Naive B cell (primary cell): Measurements from ENCODE around the gene DNMT1. TPM values are rescaled to one million over a fixed set of nuclear protein-coding genes. Genes with fewer than 3 reads are reported as not detected.

Experiments used
- ATAC-seq, 2 donors: fragments of 150-1000 bp; cut with Tn5 transposase; 2 replicates each; pipeline ENCODE4 v1.10.0; 2021; ENCODE audit warnings: low read depth in 2 of 2, mild to moderate bottlenecking in 2 of 2, moderate library complexity in 2 of 2
- DNase-seq: peaks from one replicate; pipeline ENCODE4 v3.0.0; 2022
- H3K27ac Mint-ChIP-seq, 6 donors: one replicate each; pipeline ENCODE4 v1.8.0; 2020 to 2022; ENCODE audit warnings: mild to moderate bottlenecking in 6 of 6, mixed read lengths in 6 of 6, moderate library complexity in 5 of 6, inconsistent platforms in 2 of 6
- H3K27me3 Mint-ChIP-seq, 3 donors: one replicate each; pipeline ENCODE4 v1.8.0; 2021 to 2022; ENCODE audit warnings: mixed read lengths in 3 of 3, mild to moderate bottlenecking in 1 of 3
- H3K36me3 Mint-ChIP-seq, 2 donors: one replicate each; pipeline ENCODE4 v1.8.0; 2020 to 2022; ENCODE audit warnings: mixed read lengths in 2 of 2, inconsistent platforms in 1 of 2, mild to moderate bottlenecking in 1 of 2
- H3K4me1 Mint-ChIP-seq, 3 donors: one replicate each; pipeline ENCODE4 v1.8.0; 2020 to 2022; ENCODE audit warnings: mixed read lengths in 3 of 3, inconsistent platforms in 1 of 3, mild to moderate bottlenecking in 1 of 3, moderate library complexity in 1 of 3
- H3K4me3 Mint-ChIP-seq, 8 donors: one replicate each; pipeline ENCODE4 v1.8.0; 2020 to 2022; ENCODE audit warnings: mild to moderate bottlenecking in 8 of 8, mixed read lengths in 8 of 8, moderate library complexity in 8 of 8, inconsistent platforms in 2 of 8
- H3K9me3 Mint-ChIP-seq, 7 donors: one replicate each; pipeline ENCODE4 v1.8.0; 2020 to 2022; ENCODE audit warnings: mixed read lengths in 7 of 7, mild to moderate bottlenecking in 5 of 7, inconsistent platforms in 2 of 7, moderate library complexity in 1 of 7
- polyA plus RNA-seq, 6 donors: library from polyadenylated mRNA; unstranded; fragments of 300-500 nt; fragmentation: Illumina TruSeq; gene quantifications; one replicate each; pipeline ENCODE4 v1.2.3, GENCODE V29; 2021; ENCODE audit warnings: low read depth in 6 of 6

DNMT1 gene
- polyA plus RNA-seq, 6 donors from 2014 or later = 13.9 to 56.7 (median 31.3) TPM

DNA sequence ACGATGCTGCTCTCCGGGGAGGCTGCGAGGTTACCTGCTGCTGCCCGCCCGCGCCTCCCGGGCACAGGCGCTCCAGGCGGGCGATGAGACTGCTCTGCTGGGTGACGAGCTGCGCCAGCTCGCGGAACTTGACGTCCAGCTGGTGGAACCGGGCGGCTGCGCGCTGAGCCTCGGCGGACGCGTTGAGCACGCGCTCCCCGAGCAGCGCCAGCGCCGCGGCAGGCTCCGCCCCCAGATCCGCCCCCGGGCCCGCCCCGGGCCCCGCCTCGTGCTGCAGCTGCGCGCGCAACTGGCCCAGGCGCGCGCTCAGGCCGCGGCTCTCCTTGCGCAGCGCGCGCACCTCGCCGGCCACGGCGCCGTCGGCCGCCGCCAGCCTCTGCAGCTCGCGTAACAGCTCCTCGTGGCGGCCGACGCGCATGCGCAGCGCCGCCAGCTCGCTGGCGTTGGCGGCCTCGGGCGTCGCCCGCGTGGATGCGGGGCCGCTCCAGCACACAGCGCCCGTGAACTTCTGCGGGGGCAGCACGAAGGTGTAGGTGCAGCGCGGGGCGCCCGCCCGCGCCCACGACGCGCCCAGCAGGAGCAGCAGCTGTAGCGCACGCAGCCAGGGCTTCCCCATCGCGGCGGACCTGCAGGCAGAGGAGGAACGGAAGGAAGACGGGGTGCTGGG lies 98.7 kb downstream of the DNMT1 start:
- H3K27ac Mint-ChIP-seq = peak overlapping the region in 3 of 6 donors; percentile 57 to 74 (median 73)
- H3K27me3 Mint-ChIP-seq = no peaks in the 10 kb centered on the region
- peak overlapping the region; percentile 35 to 78 (median 68) for H3K4me3 Mint-ChIP-seq
- ATAC-seq (peak; percentile 86 to 87), DNase-seq (peak; percentile 85)
- H3K36me3 Mint-ChIP-seq = peaks cover 6 to 25% of the 10 kb centered on the region in 2 donors
- H3K4me1 Mint-ChIP-seq = peaks cover 32 to 44% (median 33%) of the 10 kb centered on the region in 3 donors
- no peaks in the 10 kb centered on the region for H3K9me3 Mint-ChIP-seq

DNA sequence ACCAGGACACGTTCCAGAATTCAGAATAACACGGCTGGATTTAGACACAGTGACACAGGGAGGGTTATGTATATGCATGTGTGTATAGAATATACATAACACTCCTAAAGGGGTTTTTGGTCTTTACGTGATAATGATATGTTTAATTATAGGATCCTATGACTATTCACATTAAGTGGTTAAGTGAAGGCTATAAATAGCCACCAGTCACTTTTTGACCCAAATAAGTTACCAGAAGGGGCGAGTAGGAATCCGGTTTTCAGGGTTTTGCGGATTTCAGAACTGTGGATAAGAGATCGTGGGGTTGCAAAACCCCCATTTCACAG lies 99.2 kb downstream of the DNMT1 start:
- DNase-seq (no peak), ATAC-seq (no peak)
- H3K9me3 Mint-ChIP-seq = no peaks in the 10 kb centered on the region
- H3K27ac Mint-ChIP-seq = peak overlapping the region in 3 of 6 donors; percentile 62 to 74 (median 73)
- H3K36me3 Mint-ChIP-seq = peaks cover 6 to 25% of the 10 kb centered on the region in 2 donors
- H3K4me1 Mint-ChIP-seq = peaks cover 31 to 39% (median 31%) of the 10 kb centered on the region in 3 donors
- peak overlapping the region in 5 of 8 donors; percentile 33 to 78 (median 56) for H3K4me3 Mint-ChIP-seq
- no peaks in the 10 kb centered on the region for H3K27me3 Mint-ChIP-seq

DNA sequence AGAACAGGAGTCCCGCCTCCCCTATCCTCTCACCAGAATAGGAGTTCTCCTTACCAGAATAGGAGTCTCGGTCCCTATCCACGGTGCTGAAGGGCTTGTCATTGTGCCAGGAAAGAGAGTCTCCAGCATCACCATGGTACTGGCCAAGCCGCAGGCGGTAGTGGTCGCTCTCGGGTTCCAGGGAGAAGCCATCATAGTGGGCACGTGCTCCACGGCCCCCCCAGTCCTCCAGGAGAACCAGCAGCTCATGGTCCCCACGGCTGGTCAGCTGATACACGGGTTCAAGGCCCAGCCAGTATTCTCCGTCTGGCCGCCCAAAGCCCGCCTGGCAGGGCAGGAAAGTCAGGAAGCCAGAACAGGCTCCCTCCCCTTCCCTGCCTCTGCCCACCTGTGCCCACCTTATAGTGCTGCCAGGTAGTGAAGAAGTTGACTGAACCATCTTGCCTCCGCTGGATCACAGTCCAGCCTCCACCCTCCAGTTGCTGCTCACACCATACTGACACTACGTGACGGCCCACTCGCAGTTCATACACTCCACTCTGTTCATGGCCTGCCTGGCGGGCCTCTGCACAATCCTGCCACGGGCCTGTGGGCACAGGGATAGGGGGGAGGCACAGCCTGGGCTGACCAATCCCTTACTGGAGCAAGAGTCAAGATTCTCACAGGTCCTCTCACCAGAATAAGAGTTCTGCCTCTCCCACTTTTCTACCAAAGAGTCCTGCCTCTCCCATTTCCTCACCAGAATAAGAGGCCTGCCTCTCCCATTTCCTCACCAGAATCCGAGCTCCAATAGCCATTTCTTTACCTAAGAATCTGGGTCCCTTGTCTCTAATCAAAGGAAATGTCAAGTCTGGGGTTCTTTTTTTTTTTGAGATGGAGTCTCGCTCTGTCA lies 101.2 kb downstream of the DNMT1 start:
- peak overlapping the region in 1 of 8 donors; percentile 24 for H3K4me3 Mint-ChIP-seq
- peaks cover 0 to 2% (median 0%) of the 10 kb centered on the region in 7 donors for H3K9me3 Mint-ChIP-seq
- H3K36me3 Mint-ChIP-seq = peaks cover 11 to 25% of the 10 kb centered on the region in 2 donors

DNA sequence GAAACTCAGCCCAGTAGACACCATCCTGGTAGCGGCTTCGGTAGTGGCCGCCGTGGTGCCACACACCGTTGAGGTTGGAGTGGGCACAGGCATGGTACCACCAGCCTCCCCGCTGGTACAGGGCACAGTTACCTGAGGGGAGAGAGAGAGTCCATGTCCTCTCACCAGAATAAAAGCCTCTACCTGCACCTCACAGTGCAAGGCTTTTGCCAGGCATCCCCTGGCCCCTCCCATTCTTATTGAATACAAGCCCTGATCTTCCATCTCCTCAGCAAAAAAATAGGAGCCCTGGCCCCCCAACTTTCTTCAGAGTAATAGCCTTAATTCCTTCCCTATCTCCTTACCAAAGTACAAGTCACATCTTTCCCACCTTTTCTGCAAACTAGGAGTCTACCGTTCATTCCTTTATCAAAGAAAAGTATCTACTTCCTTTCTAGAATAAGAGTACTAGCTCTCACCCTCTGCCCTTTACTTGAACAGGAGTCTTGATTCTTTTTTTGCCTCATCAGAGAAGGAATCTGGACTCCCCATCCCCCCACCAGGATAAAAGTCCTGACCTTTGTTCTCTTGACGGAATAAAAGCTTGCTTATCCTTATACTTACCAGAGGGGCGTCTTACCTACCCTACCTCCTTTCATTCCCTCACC lies 102.0 kb downstream of the DNMT1 start:
- Mint-ChIP-seq H3K27ac (peak overlapping the region in 3 of 6 donors; percentile 16 to 81 (median 53)), H3K4me1 (peaks cover 15 to 22% (median 18%) of the 10 kb centered on the region in 3 donors), H3K9me3 (peaks cover 0 to 2% (median 0%) of the 10 kb centered on the region in 7 donors), H3K36me3 (peaks cover 11 to 25% of the 10 kb centered on the region in 2 donors), H3K4me3 (no peak overlapping the region), H3K27me3 (no peaks in the 10 kb centered on the region)
- ATAC-seq (no peak), DNase-seq (no peak)

More for the DNA sequence above, 101.2 kb downstream of the DNMT1 start:
- Mint-ChIP-seq H3K4me1 (peaks cover 14 to 27% (median 18%) of the 10 kb centered on the region in 3 donors), H3K27me3 (no peaks in the 10 kb centered on the region), H3K27ac (peak overlapping the region in 3 of 6 donors; percentile 16 to 83 (median 47))
- DNase-seq (no peak), ATAC-seq (no peak)

DNA sequence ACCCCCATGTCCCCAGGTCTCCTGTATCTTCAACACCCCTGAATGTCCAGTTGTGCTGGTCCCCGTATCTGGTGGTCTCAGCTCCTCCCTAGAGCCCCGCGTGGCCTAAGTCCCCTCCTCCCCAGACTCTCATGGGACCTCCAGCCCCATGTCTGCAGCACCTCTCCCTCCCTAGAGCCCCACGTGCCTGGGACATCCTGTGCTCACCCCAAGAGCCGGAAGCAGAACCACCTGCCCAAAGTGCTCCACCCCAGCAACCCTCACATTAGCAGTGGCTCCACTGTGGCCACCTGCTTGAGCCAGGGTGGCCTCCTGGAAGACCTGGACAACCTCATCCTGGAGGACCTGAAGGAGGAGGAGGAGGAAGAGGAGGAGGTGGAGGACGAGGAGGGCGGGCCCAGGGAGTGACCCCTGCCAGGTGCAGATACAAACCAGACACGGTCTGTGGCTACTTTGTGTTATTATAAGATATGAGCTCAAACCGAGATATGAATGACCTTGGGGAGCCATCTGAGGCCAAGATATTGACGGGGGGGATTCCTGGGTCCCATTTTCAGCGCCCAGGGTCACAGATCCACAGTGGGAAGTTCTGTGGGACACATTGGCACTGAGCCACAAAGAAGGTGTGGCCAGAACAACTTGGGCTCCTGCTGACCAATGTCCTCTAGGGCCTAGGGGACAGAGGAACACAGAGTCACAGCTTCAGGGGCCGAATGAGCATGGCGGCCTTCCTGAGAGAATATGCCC lies 102.7 kb downstream of the DNMT1 start:
- Mint-ChIP-seq H3K27me3 (no peaks in the 10 kb centered on the region), H3K27ac (peak overlapping the region in 4 of 6 donors; percentile 77 to 88 (median 84)), H3K4me3 (peak overlapping the region in 5 of 8 donors; percentile 6 to 68 (median 55)), H3K36me3 (peaks cover 11 to 25% of the 10 kb centered on the region in 2 donors), H3K9me3 (peaks cover 0 to 2% (median 0%) of the 10 kb centered on the region in 7 donors), H3K4me1 (peaks cover 22 to 24% (median 24%) of the 10 kb centered on the region in 3 donors)
- ATAC-seq (peak in 1 of 2 donors; percentile 18), DNase-seq (no peak)

DNA sequence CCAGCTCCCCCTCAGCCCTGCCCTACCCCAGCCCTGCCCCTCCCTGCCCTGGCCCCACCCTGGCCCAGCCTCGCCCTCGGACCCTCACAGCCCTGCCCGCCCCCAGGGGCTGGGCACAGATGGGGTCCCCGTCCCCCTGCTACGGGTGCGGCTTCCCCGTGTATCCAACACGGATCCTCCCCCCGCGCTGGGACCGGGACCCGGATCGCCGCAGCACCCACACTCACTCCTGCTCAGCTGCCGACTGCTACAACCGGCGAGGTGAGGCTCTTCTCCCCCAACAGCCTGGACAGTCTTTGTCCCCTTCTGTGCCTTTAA lies 103.4 kb downstream of the DNMT1 start:
- Mint-ChIP-seq H3K27me3 (no peaks in the 10 kb centered on the region), H3K4me3 (peak overlapping the region in 3 of 8 donors; percentile 19 to 61 (median 55)), H3K9me3 (peaks cover 0 to 2% (median 0%) of the 10 kb centered on the region in 7 donors), H3K36me3 (peaks cover 11 to 25% of the 10 kb centered on the region in 2 donors), H3K27ac (peak overlapping the region in 4 of 6 donors; percentile 33 to 87 (median 78)), H3K4me1 (peaks cover 21 to 27% (median 24%) of the 10 kb centered on the region in 3 donors)
- ATAC-seq (no peak), DNase-seq (no peak)

DNA sequence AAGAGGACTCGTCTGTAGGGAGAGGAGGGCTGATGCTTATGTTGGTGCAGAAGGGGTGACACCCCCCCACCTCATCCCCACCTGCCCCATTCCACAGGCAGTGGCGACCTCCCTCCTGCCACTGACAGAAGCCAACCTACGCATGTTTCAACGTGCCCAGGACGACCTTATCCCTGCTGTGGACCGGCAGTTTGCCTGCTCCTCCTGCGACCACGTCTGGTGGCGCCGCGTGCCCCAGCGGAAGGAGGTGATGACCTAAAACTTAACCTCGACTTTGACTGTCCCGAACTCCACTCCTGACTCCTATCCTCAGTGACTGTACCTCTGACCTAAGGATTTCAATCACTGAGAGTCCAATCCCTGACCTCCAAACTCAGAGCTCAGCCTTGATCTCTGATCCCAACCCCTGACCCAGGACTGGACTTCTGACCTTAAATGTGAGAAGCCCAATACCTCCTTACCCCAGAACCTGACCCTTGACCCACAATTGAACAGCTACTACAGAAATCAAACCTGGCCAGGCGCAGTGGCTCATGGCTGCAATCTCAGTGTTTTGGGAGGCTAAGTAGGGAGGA lies 104.9 kb downstream of the DNMT1 start:
- peak overlapping the region in 1 of 6 donors; percentile 40 for H3K27ac Mint-ChIP-seq
- no peaks in the 10 kb centered on the region for H3K27me3 Mint-ChIP-seq
- ATAC-seq (no peak), DNase-seq (no peak)
- peaks cover 24 to 36% (median 30%) of the 10 kb centered on the region in 3 donors for H3K4me1 Mint-ChIP-seq
- H3K36me3 Mint-ChIP-seq = peaks cover 11 to 25% of the 10 kb centered on the region in 2 donors
- peak overlapping the region in 1 of 8 donors; percentile 50 for H3K4me3 Mint-ChIP-seq
- peaks cover 0 to 2% (median 0%) of the 10 kb centered on the region in 7 donors for H3K9me3 Mint-ChIP-seq

DNA sequence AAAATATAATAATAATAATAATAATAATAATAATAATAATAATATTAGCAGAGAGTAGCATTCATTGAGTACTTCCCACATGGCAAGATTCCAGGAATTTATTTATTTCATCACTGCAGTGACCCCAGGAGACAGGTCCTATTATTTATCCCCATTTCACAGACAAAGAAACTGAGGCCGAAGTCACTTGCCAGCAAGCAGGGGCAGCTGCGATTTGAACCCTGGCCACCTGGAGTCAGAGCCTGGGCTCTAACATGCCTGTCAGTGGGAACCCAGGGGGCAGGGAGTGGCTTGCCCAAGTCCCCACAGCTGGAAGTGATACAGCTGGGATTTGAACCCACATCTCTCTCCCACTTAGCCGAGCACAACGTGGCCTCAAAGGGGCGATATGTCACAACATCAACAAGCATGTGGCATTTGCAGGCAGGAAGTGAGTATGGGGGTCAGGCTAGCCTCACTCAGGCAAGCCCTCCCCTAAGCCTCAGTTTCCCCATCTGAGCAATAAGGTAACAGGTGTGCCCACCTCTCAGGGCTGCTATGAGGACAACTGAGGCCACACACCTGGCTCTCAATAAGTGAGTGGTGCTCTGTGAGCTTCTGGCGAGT lies 105.7 kb downstream of the DNMT1 start:
- Mint-ChIP-seq H3K27me3 (no peaks in the 10 kb centered on the region), H3K4me1 (peaks cover 24 to 36% (median 30%) of the 10 kb centered on the region in 3 donors), H3K4me3 (peak overlapping the region in 2 of 8 donors; percentile 30 to 50), H3K9me3 (peaks cover 0 to 2% (median 0%) of the 10 kb centered on the region in 7 donors), H3K36me3 (peaks cover 11 to 25% of the 10 kb centered on the region in 2 donors), H3K27ac (peak overlapping the region in 1 of 6 donors; percentile 30)
- DNase-seq (no peak), ATAC-seq (no peak)

DNA sequence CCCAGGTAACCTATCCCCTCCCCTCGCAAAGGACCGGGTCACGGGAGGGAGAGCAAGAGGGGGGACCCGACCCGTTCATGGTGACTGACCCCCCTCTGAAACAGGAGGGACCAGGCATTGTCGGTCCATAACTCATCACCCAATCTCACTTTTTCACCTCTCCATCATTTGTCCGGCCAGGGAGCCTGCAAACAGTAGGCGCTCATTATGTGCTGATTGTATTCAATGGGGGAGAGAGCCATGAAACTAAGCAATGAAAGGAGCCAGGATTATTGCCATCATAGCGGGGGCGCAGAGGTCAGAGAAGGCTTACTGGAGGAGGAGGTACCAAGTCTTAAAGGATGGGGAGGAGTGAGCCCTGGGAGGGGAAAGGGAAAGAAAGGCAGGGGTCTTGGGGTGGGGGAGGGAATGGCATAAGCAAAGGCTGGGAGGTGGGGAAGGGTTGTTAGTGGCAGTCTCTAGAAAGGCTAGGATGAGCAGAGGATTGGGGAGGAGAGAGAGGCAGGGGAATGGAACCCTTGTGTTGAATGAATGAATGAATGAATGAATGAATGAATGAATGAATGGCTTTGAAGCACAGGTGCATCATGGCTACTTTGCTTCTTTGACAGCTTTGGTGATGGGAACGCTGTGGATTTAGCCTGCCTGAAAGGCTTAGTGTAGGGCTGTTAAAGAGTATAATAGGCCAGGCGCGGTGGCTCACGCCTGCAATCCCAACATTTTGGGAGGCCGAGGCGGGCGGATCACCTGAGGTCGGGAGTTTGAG lies 107.3 kb downstream of the DNMT1 start:
- Mint-ChIP-seq H3K9me3 (peaks cover 0 to 2% (median 0%) of the 10 kb centered on the region in 7 donors), H3K27ac (peak overlapping the region in 2 of 6 donors; percentile 5 to 79), H3K4me1 (peaks cover 18 to 30% (median 25%) of the 10 kb centered on the region in 3 donors), H3K27me3 (no peaks in the 10 kb centered on the region), H3K4me3 (peak overlapping the region; percentile 71 to 94 (median 88)), H3K36me3 (peaks cover 5 to 10% of the 10 kb centered on the region in 2 donors)
- DNase-seq (no peak), ATAC-seq (no peak)

DNA sequence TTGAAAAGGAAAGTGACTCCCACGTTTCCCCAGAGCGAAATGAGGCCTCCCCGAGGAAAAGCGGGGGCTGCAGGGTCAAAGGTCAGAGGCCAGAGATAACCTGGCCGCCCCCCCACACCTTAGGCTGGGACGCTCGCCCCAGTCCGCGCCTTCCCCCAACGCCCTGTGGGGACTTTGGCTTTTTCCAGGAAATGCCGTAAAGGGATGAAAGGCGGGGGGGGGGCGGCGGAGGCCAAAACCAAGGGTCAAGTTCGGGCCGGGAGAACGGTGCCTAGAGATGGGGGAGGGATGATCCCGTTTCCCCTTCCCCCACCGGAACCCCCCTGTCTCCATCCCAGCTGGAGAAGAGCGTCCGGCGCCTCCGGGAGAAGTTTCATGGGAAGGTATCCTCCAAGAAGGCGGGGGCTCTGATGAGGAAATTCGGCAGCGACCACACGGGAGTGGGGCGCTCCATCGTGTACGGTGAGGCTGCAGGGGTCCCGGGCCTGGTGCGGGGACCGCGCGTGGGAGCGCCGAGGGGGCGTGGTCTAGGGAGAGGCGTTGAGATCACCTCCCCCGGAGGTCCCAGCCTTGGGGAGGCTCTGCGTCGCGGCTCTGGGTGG lies 108.1 kb downstream of the DNMT1 start:
- Mint-ChIP-seq H3K9me3 (peaks cover 0 to 2% (median 0%) of the 10 kb centered on the region in 7 donors), H3K4me1 (peaks cover 13 to 24% (median 21%) of the 10 kb centered on the region in 3 donors), H3K36me3 (peaks cover 5% of the 10 kb centered on the region in 2 donors), H3K27ac (peak overlapping the region in 3 of 6 donors; percentile 5 to 79 (median 50)), H3K27me3 (no peaks in the 10 kb centered on the region), H3K4me3 (peak overlapping the region; percentile 71 to 94 (median 88))
- DNase-seq (no peak), ATAC-seq (no peak)
